HG03108 (cell line): Measurements from ENCODE around the gene GIPC1.

Source experiments
- ATAC-seq: cut with Tn5 transposase; IDR thresholded peaks from one replicate; pipeline ENCODE4 v1.9.1; 2021; ENCODE audit warnings: moderate library complexity; ENCODE audit not compliant: unreplicated experiment

GIPC1 gene

DNA sequence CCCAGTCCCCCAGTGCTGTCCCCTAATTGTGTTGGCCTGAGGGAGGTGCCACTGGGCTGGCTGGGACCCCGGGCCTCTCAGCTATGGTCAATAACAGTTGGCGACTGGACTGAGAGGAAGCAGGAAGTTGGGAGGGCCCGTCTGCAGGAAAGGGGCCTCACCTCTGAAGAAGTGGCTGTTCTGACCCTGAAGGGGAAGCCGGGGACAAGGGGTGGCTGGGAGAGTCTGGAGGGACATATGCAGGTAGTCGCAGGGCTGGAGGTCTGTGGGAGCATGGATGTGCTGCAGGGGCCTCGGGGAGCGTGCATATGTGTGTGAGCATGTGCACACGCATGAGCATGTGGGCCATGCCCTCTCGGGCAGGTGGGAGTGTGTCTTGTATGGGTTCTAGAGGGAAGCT is 56.9 kb downstream of the GIPC1 start:
- no peak for ATAC-seq

DNA sequence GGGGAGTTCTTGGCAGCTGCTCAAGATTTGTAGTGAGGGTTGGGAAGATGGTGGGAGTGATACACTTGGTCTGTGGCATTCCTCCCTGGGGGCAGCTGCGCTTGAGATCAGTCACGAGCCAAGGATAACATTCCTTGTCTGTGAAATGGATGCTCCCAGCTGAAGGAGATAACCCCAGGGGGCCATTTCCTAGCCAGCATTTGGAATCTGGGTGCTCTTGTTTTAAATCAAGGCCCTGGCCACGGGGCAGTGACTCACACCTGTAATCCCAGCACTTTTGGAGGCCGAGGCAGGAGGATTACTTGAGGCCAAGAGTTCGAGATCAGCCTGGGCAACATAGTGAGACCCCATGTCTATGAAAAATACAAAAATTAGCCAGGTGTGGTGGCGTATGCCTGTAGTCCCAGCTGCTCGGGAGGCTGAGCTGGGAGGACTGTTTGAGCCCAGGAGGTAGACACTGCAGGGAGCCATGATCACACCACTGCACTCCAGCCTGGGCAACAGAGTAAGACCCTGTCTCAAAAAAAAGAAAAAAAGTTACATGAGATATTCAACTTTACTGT is 58.3 kb downstream of the GIPC1 start:
- no peak for ATAC-seq

DNA sequence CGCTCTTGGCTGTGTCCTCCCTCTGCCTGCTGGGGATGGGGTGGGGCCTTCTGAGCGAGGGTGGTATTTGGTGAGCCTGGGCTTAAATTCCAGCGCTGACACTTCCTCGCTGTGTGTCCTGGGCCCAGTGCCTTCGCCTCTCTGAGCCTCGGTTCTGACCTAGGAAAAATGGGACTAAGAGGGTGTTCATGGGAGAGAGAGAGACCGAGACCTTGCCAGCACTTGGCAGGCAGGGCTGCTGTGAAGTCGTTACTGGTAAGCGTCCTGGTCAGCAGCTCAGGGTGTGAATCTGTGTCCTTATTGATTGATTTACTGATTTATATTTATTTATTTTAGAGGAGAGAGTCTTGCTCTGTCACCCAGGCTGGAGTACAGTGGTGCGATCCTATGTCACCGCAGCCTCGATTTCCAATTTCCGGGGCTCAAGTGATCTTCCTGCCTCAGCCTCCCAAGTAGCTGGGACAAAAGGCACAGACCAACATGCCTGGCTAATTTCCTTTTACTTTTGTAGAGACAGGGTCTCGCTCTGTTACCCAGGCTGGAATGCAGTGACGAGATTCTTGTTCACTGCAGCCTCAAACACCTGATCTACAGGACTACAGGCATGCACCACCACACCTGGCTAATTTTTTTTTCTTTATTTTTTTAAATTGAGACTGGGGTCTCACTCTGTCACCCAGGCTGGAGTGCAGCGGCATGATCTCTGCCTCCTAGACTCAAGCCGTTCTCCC is 60.4 kb downstream of the GIPC1 start:
- no peak for ATAC-seq

DNA sequence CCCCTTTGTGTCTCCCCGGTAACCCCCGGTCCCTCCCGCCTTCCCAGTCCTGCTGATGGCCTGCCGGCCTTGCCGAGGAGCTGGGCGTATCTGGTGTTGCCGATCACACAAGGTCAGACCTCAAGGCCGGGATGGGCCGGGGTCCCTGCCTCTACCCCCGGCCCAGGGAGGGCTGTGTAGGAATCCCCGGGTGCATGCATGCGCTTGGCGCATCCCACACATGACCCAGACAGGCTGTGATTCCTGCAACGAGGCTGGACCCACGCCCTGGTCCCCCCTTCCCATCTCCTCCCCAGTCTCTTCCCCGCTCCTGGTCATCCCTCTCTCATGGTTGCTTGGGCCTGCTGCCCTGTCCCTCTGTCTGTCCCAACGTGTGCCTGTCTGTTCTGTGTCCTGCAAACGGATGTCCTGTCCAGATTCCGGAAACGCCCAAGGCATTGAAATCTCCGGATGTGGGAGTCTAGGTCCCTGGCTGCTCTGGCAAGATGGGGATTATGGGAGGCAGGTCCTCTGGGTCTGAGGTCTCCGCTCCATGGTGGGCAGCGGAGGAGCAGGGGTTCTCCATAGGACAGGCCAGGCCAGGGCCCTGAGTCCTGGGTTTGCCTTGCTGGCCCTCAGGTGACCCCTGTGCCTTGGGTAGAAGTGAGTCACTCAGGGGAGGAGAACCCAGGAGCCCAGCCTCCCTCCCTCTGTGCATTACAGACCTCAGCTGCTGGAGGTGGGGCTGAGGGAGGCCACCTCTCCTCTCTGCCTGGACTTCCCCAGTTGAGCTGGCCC is 61.2 kb downstream of the GIPC1 start:
- no peak for ATAC-seq

DNA sequence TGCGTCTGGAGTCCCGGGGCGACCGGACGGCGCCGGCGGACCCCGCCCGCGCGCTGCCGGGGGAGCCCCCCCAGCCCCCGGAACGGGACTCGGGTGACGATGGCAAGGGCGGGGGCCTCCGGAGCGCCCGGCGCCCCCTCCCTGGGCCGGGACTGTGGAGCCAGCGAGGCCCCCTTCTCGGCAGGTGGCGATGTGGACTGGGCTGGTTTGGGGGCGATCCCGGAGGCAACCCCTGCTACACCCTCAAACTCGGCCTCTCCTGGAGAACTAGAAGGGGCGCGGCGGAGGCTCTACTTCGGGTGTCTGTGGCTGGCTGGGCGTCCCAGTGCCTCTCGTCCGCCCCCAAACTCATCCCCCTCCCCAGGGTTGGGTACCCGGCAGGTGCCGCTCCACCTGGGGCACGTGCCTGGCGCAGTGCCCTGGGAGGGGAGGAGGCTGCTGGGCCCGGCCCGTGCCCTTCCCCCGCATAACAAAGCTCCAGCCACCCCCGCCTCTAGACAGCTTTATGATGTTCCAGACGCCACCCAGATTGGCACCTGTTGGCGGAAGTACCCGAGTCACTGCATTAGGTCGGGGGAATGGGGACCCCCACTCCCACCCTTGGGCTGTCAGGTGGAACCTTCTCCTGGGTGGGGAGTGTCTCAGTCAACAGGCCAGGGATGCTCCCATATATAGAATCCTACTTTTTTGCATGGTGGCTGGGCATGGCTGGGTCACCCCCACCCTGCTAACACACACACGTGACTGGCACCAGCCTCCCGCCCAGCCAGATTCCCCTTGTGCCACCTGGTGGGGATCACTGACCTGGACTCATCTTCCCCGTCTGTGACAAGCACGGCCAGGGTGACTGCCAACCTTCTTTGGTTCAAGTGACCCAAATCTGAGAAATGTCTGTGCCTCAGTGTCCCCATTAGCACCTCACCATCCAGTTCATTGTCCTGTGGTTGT is 62.1 kb downstream of the GIPC1 start:
- ATAC-seq, result no peak

DNA sequence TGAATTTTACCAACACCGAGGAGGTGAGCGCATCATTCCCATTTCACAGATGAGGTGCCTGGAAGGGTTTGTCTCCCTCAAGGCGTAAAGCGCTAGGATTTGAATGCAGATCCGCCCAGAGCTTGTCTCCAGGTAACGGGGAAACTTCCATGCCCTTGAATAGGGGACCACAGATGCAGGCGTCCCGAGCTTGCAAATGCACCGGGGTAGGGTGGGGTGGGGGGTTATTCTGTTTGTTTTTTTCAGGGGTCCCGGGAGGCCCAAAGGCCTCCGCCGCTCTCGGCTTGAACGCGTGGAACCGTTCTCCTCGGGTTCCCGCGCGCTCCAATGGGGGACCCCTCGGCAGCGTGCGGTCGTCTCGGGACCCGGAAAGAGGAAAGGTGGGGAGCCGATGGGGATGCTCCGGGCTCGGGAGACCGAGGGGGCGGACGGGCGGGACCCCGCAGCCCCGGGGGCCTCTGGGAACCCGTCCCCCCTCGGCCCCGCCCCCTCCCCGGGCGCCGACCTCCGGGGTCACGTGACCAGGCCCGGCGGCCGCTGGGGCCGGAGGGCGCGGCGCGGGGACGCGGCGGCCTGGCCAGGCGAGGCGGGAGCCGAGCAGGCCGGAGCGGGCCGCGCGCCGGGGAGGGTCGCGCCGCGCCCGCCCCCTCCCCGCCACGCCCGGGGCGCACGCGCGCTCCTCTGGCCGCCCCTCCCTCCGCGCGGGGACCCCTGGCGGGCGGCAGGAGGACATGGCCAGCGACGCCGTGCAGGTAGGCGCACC is 63.0 kb downstream of the GIPC1 start, which contains the start of gene PKN1:
PKN1 (plus strand) TSS at position 516 of the 763 bp plus-strand sequence; CDS start at position 732, 216 bp downstream.
- ATAC-seq, result no peak

DNA sequence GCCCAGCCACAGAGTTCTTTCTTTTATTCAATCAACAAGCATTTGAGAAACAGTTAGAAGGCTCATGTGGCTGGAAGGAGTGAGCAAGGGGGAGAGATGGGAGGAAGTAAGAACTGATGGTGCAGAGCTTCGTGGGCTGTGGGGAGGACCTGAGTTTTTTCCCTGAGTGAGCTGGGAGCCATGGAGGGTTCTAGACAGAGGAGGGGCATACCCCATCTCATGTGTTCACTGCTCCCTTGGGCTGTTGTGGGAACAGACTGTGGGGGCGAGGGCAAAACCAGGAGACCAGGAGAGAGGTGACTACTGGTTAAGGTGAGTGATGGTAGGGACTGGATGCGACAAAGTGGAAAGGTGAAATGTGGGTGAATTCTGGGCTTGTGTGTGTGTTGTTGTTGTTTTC is 65.2 kb downstream of the GIPC1 start:
- no peak for ATAC-seq

DNA sequence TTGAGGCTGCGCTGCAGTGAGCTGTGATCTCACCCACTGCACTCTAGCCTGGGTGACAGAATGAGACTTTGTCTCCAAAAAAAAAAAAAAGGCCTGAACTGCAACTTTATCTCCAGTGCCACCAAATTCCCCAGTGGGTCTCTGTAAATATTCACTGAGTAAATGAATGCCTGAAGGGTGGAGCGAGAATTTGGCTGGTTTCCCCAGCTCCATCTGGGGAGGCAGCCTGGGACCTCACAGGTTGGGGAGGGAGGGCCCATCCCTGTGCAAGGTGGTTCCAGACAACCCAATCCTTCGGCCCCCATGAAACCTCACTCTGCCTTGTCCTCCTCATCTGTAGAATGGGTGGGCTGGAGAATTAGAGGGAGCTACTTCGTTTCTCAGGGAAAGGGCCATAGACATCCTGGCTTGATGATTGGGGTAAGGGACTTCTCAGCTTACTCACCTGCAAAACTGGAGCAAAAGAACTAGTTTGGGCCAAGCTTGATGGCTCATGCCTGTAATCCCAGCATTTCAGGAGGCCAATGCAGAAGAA is 67.0 kb downstream of the GIPC1 start:
- no peak for ATAC-seq
